ENCODE data around the gene DDX1. TPM values are rescaled to one million over a fixed set of nuclear protein-coding genes. Genes with fewer than 3 reads are reported as not detected.

The DDX1 gene
- polyA plus RNA-seq, 1 donor (not counting 4 experiments of a cell fraction or from before 2014, with no cell fraction given), result 140 TPM

GRCh38 chr2:15618449-15618855 lies 26.8 kb downstream of the DDX1 start:
- Histone ChIP-seq H3K36me3 (ENCODE audit: control insufficient read depth in 2 of 2, extremely low read depth in 1 of 2, insufficient read depth in 2 of 2, low read length in 2 of 2) (peaks cover 9 to 15% of the 10 kb centered on the region in 2 experiments), H4K20me1 (ENCODE audit: control insufficient read depth, extremely low read depth, insufficient read depth, low read length) (no peaks in the 10 kb centered on the region), H2AFZ (ENCODE audit: control insufficient read depth, low read length) (no peak overlapping the region), H3K27ac (ENCODE audit: control insufficient read depth, insufficient read depth, low read length) (no peak overlapping the region), H3K9ac (ENCODE audit: control insufficient read depth, extremely low read depth, insufficient read depth, low read length) (no peak overlapping the region), H3K79me2 (ENCODE audit: control insufficient read depth, insufficient read depth, low read length) (no peaks in the 10 kb centered on the region), H3K4me1 (ENCODE audit: control insufficient read depth, extremely low read depth, insufficient read depth, low read length) (no peaks in the 10 kb centered on the region), H3K27me3 (ENCODE audit: control insufficient read depth, extremely low read depth, insufficient read depth, low read length) (no peaks in the 10 kb centered on the region), H3K4me3 (ENCODE audit: control insufficient read depth in 2 of 3, extremely low read depth in 1 of 3, insufficient read depth in 2 of 3, low read depth in 1 of 3, low read length in 3 of 3) (no peak overlapping the region), H3K4me2 (ENCODE audit: control insufficient read depth, extremely low read depth, insufficient read depth, low read depth, low read length) (no peak overlapping the region), H3K9me1 (ENCODE audit: control insufficient read depth, extremely low read depth, insufficient read depth, low read length) (no peaks in the 10 kb centered on the region), H3K9me3 (ENCODE audit: control insufficient read depth, low read depth, low read length) (no peaks in the 10 kb centered on the region)
- no peak for TF ChIP-seq EZH2 (IDR thresholded peaks at IDR 0.05; ENCODE audit: low read length)
- TF ChIP-seq CTCF (optimal IDR thresholded peaks at IDR 0.05 in 1 of 3, IDR thresholded peaks at IDR 0.05 in 1 of 3, conservative IDR thresholded peaks at IDR 0.05 in 1 of 3; ENCODE audit: extremely low read depth in 1 of 3, insufficient read depth in 2 of 3, low read length in 3 of 3), result no peak
- DNase-seq (ENCODE audit: low read depth, low spot score) (no peak), FAIRE-seq (no peak)
- dilution Hi-C loops (cut with MboI; ENCODE audit: extremely low pct_ligation_motif_present, low sequenced_read_pairs), result no loop called here

DNA sequence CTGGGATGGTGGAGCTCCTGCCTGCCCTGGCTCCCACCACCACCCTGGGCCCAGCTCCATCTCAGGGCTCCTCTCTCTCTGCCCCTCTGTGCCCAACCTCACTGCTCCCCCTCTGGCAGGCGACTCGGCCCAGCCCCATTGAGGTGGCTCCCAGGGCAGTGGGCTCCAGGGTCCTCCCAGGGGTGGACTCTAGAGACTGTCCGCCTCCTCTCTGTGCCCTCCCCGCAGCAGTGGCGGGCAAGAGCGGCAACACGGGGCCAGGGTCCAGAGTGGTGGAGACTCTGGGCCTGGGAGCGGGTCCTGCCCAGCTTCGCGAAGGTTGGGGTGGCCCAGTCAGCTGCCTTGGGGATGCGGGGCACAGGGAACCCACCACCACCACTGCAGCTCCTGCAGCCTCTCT lies 27.4 kb downstream of the DDX1 start:
- H3K27ac ChIP-seq (ENCODE audit: control insufficient read depth, insufficient read depth, low read length), result no peak overlapping the region
- no peak overlapping the region for H3K4me3 ChIP-seq (ENCODE audit: control insufficient read depth in 2 of 3, extremely low read depth in 1 of 3, insufficient read depth in 2 of 3, low read depth in 1 of 3, low read length in 3 of 3)
- H3K9ac ChIP-seq (ENCODE audit: control insufficient read depth, extremely low read depth, insufficient read depth, low read length), result no peak overlapping the region
- H3K4me2 ChIP-seq (ENCODE audit: control insufficient read depth, extremely low read depth, insufficient read depth, low read depth, low read length), result no peak overlapping the region
- dilution Hi-C loops (cut with MboI; ENCODE audit: extremely low pct_ligation_motif_present, low sequenced_read_pairs), result no loop called here
- FAIRE-seq (no peak), DNase-seq (ENCODE audit: low read depth, low spot score) (no peak)
- TF ChIP-seq CTCF (optimal IDR thresholded peaks at IDR 0.05 in 1 of 3, IDR thresholded peaks at IDR 0.05 in 1 of 3, conservative IDR thresholded peaks at IDR 0.05 in 1 of 3; ENCODE audit: extremely low read depth in 1 of 3, insufficient read depth in 2 of 3, low read length in 3 of 3) (no peak), EZH2 (IDR thresholded peaks at IDR 0.05; ENCODE audit: low read length) (no peak)
- H3K27me3 ChIP-seq (ENCODE audit: control insufficient read depth, extremely low read depth, insufficient read depth, low read length), result no peaks in the 10 kb centered on the region
- H3K4me1 ChIP-seq (ENCODE audit: control insufficient read depth, extremely low read depth, insufficient read depth, low read length), result no peaks in the 10 kb centered on the region
- no peaks in the 10 kb centered on the region for H4K20me1 ChIP-seq (ENCODE audit: control insufficient read depth, extremely low read depth, insufficient read depth, low read length)
- peaks cover 9 to 15% of the 10 kb centered on the region in 2 experiments for H3K36me3 ChIP-seq (ENCODE audit: control insufficient read depth in 2 of 2, extremely low read depth in 1 of 2, insufficient read depth in 2 of 2, low read length in 2 of 2)
- H2AFZ ChIP-seq (ENCODE audit: control insufficient read depth, low read length), result no peak overlapping the region
- no peaks in the 10 kb centered on the region for H3K79me2 ChIP-seq (ENCODE audit: control insufficient read depth, insufficient read depth, low read length)
- no peaks in the 10 kb centered on the region for H3K9me3 ChIP-seq (ENCODE audit: control insufficient read depth, low read depth, low read length)
- H3K9me1 ChIP-seq (ENCODE audit: control insufficient read depth, extremely low read depth, insufficient read depth, low read length), result no peaks in the 10 kb centered on the region

All from keratinocyte (primary cell).